Skeletal muscle satellite cell (primary cell): Measurements from ENCODE around the gene KCNS1.

ENCODE experiments used
- H3K27me3 ChIP-seq: 2 replicates; pipeline ENCODE4 v1.7.0; 2013; ENCODE audit warnings: low read length; ENCODE audit not compliant: control insufficient read depth, insufficient read depth
- H3K36me3 ChIP-seq: 2 replicates; pipeline ENCODE4 v1.7.0; 2013; ENCODE audit warnings: mild to moderate bottlenecking, control low read depth, low read length; ENCODE audit not compliant: insufficient read depth
- H3K4me1 ChIP-seq: 2 replicates; pipeline ENCODE4 v1.7.0; 2013; ENCODE audit warnings: low read length; ENCODE audit not compliant: control insufficient read depth, insufficient read depth
- H3K4me2 ChIP-seq: 2 replicates; pipeline ENCODE4 v1.7.0; 2013; ENCODE audit warnings: mild to moderate bottlenecking, low read length
- H3K4me3 ChIP-seq: 2 replicates; pipeline ENCODE4 v1.7.0; 2013; ENCODE audit warnings: low read length
- H3K9ac ChIP-seq: 2 replicates; pipeline ENCODE4 v1.7.0; 2013; ENCODE audit warnings: mild to moderate bottlenecking, low read depth, low read length, moderate library complexity
- H3K9me3 ChIP-seq: replicated peaks from 2 replicates; pipeline ENCODE4 v1.7.0; 2013; ENCODE audit warnings: mild to moderate bottlenecking, control low read depth, low read length

KCNS1 gene

GRCh38 chr20:45090481-45090880 is 10.4 kb downstream of the KCNS1 start:
- Histone ChIP-seq H3K9me3 (no peaks in the 10 kb centered on the region), H3K36me3 (no peaks in the 10 kb centered on the region), H3K4me3 (no peak overlapping the region), H3K27me3 (no peaks in the 10 kb centered on the region), H3K4me2 (no peak overlapping the region), H3K9ac (no peak overlapping the region), H3K4me1 (peaks cover 17% of the 10 kb centered on the region)

DNA sequence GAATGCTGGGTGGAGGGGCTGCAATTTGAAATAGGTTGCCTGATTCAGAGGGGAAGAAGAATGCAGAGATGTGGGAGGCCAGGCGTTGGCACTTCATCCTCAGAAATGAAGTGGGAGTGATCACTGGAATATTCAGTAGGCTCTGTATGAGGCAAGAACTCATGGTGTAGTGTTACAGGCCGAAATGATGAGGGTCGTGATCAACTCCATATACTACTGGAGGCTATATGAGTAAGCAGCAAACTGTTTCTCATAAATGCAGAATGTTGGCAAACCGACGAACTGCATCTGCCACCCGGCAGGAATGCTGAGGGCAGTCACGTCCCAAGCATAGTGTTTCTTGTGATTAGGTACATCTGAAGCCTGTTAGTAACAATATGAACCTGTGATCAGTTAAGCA is 12.7 kb downstream of the KCNS1 start:
- H3K4me1 ChIP-seq: peaks cover 17% of the 10 kb centered on the region
- H3K4me2 ChIP-seq: peak overlapping the region; percentile 9
- H3K9ac ChIP-seq: no peak overlapping the region
- no peaks in the 10 kb centered on the region for H3K36me3 ChIP-seq
- no peaks in the 10 kb centered on the region for H3K9me3 ChIP-seq
- no peaks in the 10 kb centered on the region for H3K27me3 ChIP-seq
- no peak overlapping the region for H3K4me3 ChIP-seq

DNA sequence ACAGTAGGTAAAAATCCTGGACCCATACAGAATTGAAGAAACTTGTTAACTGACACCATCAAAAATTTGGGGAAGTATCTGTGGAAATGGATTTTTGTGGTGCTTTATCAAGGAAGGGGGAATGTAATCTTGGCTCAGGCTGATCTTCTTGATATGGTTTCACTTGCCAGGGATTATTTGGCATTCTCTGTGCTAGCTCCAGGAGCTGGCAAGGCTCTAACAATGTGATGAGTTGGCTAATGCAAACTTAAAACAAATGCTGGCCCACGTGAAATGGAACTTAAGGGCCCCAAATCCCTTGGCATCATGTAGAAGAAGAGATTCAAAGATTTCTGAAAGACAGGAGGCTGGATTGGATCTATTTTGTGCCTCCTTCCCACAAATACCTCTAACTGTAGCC is 13.1 kb downstream of the KCNS1 start:
- Histone ChIP-seq H3K9ac (no peak overlapping the region), H3K36me3 (no peaks in the 10 kb centered on the region), H3K9me3 (no peaks in the 10 kb centered on the region), H3K27me3 (no peaks in the 10 kb centered on the region), H3K4me3 (no peak overlapping the region), H3K4me2 (peak overlapping the region; percentile 9), H3K4me1 (peaks cover 17% of the 10 kb centered on the region)

DNA sequence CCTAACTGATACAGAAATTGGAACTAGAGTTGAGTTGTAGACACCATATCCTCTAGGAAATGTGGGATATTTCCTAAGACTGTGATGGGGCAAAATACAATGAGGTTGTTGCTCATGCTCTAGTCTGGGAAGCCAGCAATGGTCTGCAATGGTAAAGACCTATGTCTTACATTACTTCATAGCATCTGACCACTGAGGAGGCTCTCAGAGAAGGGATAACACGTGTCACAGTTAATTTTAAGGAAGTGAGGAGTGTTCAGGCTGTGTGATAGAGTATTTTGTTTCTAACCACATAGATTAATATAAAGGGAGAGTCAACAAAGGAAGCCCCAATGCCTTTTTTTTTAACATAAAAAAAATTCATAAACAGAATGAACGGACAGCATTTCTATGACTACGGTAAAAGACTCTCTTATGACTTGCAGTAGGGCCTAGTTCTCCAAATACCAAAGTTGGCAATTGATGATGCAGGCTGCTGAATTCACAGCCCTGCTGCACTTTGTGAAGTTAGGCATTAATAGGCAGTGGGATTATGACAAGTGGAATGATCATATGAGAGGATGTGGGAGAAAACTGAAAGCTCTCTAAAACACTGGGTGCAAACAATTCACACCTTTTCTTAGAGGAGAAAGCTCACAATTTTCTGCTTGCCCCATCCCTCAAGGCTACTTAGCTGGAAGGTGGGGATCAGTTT is 13.7 kb downstream of the KCNS1 start:
- Histone ChIP-seq H3K36me3 (no peaks in the 10 kb centered on the region), H3K4me1 (peaks cover 17% of the 10 kb centered on the region), H3K9ac (no peak overlapping the region), H3K4me3 (no peak overlapping the region), H3K27me3 (no peaks in the 10 kb centered on the region), H3K4me2 (peak overlapping the region; percentile 9), H3K9me3 (no peaks in the 10 kb centered on the region)

- Histone ChIP-seq H3K4me1 (peaks cover 23% of the 10 kb centered on the region), H3K9me3 (no peaks in the 10 kb centered on the region), H3K4me3 (no peak overlapping the region), H3K9ac (no peak overlapping the region), H3K36me3 (peaks cover 6% of the 10 kb centered on the region), H3K27me3 (no peaks in the 10 kb centered on the region), H3K4me2 (no peak overlapping the region)
These were observed 15.1 kb downstream of the KCNS1 start for GRCh38 chr20:45085867-45086266.

- Histone ChIP-seq H3K27me3 (no peaks in the 10 kb centered on the region), H3K4me2 (no peak overlapping the region), H3K4me3 (no peak overlapping the region), H3K9me3 (no peaks in the 10 kb centered on the region), H3K36me3 (peaks cover 11% of the 10 kb centered on the region), H3K4me1 (peaks cover 23% of the 10 kb centered on the region), H3K9ac (no peak overlapping the region)
These were observed 15.6 kb downstream of the KCNS1 start for GRCh38 chr20:45085289-45085688.

- peaks cover 11% of the 10 kb centered on the region for H3K36me3 ChIP-seq
These were observed 17.8 kb downstream of the KCNS1 start for GRCh38 chr20:45083127-45083526.

DNA sequence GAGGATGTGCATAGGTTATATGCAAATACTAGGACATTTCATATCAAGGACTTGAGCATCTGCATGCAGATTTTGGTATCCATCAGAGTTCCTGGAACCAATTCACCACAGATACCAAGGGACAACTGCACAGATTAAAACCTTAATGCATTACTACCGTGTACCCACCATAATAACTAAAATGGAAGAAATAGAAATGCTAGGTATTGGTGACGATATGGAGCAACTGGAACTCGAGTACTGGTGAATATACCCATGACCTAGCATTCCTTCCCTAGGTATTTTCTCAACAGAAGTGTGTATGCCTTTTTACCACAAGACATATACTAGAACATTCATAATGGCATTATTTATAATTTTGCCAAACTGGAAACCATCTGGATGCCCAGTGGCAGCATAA is 18.5 kb downstream of the KCNS1 start:
- no peak overlapping the region for H3K4me2 ChIP-seq
- peaks cover 10% of the 10 kb centered on the region for H3K4me1 ChIP-seq
- H3K36me3 ChIP-seq: peaks cover 11% of the 10 kb centered on the region
- H3K9ac ChIP-seq: no peak overlapping the region
- H3K4me3 ChIP-seq: no peak overlapping the region
- no peaks in the 10 kb centered on the region for H3K9me3 ChIP-seq
- no peaks in the 10 kb centered on the region for H3K27me3 ChIP-seq

More at GRCh38 chr20:45083127-45083526, 17.8 kb downstream of the KCNS1 start:
- Histone ChIP-seq H3K9me3 (no peaks in the 10 kb centered on the region), H3K4me3 (no peak overlapping the region), H3K27me3 (no peaks in the 10 kb centered on the region), H3K4me1 (peaks cover 17% of the 10 kb centered on the region), H3K4me2 (no peak overlapping the region), H3K9ac (no peak overlapping the region)

GRCh38 chr20:45080867-45081624 is 19.9 kb downstream of the KCNS1 start:
- Histone ChIP-seq H3K4me3 (no peak overlapping the region), H3K36me3 (peaks cover 16% of the 10 kb centered on the region), H3K4me2 (no peak overlapping the region), H3K27me3 (no peaks in the 10 kb centered on the region), H3K9me3 (no peaks in the 10 kb centered on the region), H3K4me1 (peaks cover 5% of the 10 kb centered on the region), H3K9ac (no peak overlapping the region)

DNA sequence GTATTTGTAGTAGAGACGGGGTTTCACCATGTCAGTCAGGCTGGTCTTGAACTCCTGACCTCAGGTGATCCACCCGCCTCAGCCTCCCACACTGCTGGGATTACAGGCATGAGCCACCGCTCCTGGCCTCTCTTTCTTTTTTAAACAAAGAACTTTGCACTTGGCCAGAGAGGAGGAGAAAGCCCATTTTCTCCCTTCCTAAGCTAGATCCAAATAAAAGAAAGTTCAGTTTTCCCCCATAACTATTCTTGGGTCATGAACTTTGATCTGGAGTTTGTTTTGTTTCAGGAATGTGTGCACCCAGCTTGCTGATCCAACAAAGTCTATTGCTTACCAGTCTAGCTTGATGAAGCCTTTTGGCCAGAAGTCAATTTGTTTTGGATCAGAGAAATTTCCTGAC is 23.4 kb downstream of the KCNS1 start:
- Histone ChIP-seq H3K4me1 (peaks cover 5% of the 10 kb centered on the region), H3K27me3 (no peaks in the 10 kb centered on the region), H3K9me3 (no peaks in the 10 kb centered on the region), H3K4me3 (no peak overlapping the region), H3K9ac (no peak overlapping the region), H3K4me2 (no peak overlapping the region), H3K36me3 (peaks cover 29% of the 10 kb centered on the region)

GRCh38 chr20:45073221-45073620 is 27.7 kb downstream of the KCNS1 start:
- Histone ChIP-seq H3K9me3 (no peaks in the 10 kb centered on the region), H3K9ac (no peak overlapping the region), H3K4me3 (no peak overlapping the region), H3K4me2 (no peak overlapping the region), H3K27me3 (no peaks in the 10 kb centered on the region), H3K4me1 (peaks cover 7% of the 10 kb centered on the region), H3K36me3 (peaks cover 21% of the 10 kb centered on the region)

DNA sequence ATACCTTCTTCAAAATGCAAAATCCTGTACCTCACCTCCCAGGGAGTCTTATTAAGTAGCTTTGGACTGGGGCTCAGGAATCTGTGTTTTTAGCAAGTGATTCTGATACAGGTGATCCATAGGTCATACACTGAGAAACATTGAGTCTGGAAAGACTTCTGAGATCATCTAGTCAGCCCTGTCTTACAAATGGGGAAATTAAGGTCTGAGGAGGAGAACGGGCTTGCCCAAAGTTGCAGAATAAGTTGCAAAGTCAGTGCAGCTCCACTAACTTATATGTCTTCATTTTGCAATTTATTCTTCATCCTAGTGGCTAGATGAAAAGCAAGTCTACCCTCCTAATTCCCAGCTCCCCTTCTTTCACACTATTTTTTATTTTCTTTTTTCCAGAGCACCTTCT is 28.9 kb downstream of the KCNS1 start:
- Histone ChIP-seq H3K27me3 (no peaks in the 10 kb centered on the region), H3K4me2 (no peak overlapping the region), H3K9ac (no peak overlapping the region), H3K36me3 (peaks cover 25% of the 10 kb centered on the region), H3K9me3 (no peaks in the 10 kb centered on the region), H3K4me1 (peaks cover 7% of the 10 kb centered on the region), H3K4me3 (no peak overlapping the region)
